Fibroblast of mammary gland (primary cell): ENCODE results near the gene TF.

Experiments used
- DNase-seq: peaks from one replicate; pipeline ENCODE4 v3.0.0-alpha.2; 2010; ENCODE audit warnings: low read depth
- H3K4me3 ChIP-seq: 2 replicates; pipeline ENCODE4 v1.5.1; 2011; ENCODE audit warnings: low read depth, mild to moderate bottlenecking, low read length, moderate library complexity; ENCODE audit not compliant: control insufficient read depth
- CTCF ChIP-seq: conservative IDR thresholded peaks from 2 replicates; pipeline ENCODE4 v1.5.1; 2011; ENCODE audit warnings: low read depth, low read length, inconsistent platforms; ENCODE audit not compliant: control insufficient read depth, insufficient read depth

Gene TF

DNA sequence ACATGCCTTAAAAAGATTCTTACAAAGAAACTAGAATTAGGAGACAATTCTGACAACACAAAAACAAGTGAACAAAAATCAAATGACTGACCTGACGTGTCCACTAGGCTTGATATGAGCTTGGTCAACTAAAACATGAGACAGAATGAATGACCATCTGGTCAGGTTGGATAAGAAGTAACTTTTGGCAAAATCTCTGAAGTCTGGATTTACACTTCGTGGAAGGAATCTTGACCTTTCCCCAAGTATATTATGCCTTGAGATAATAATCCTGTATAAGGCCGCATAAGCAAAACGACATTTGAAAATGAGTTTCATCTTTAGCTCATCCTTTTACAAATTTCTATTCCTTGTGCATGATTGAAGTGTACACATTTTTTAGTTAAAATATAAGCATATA, 1.1 kb upstream of the TF start:
- no peak for DNase-seq
- H3K4me3 ChIP-seq: no peak overlapping the region
- no peak for TF ChIP-seq CTCF

DNA sequence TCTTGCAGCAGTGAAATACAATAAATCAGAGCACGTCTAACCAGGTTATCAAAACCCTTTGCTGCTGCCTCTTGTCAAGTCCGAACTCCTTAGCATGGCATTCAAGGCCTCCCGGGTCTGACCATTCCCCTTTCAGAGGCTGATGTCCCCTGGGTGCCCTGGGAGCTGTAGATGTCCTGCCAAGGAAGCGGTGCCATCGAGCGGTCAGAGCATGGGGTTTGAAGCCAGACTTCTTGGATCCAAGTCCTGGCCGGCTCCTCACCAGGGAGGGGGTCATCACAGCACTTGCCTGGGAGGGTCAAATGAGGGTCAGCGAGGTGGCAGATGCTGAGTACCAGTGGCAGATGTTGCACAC, 496 bp downstream of the TF start:
- no peak for DNase-seq
- TF ChIP-seq CTCF: no peak
- no peak overlapping the region for H3K4me3 ChIP-seq

DNA sequence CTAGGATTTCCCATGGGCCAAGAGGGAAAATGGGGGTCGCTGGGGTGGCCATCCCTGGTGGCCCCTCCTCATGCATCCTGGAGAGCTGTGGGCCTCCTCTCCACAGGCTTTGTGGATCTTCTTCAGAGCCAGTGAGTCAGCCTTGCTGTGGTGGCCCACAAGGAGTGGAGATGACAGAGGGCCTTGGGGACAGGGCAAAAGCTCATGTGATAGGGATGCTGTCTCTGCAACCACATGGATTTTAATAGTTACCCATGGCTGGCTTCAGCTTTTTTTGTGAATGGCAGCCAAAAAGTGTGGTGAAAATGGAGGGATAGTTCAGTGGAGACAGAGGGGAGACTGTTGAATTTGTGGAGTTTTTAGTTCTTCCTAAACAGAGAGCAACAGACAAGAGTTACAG, 1.2 kb downstream of the TF start:
- no peak for TF ChIP-seq CTCF
- no peak for DNase-seq
- H3K4me3 ChIP-seq: no peak overlapping the region

GRCh38 chr3:133747907-133748639, 1.9 kb downstream of the TF start:
- DNase-seq: no peak
- H3K4me3 ChIP-seq: no peak overlapping the region
- TF ChIP-seq CTCF: no peak

DNA sequence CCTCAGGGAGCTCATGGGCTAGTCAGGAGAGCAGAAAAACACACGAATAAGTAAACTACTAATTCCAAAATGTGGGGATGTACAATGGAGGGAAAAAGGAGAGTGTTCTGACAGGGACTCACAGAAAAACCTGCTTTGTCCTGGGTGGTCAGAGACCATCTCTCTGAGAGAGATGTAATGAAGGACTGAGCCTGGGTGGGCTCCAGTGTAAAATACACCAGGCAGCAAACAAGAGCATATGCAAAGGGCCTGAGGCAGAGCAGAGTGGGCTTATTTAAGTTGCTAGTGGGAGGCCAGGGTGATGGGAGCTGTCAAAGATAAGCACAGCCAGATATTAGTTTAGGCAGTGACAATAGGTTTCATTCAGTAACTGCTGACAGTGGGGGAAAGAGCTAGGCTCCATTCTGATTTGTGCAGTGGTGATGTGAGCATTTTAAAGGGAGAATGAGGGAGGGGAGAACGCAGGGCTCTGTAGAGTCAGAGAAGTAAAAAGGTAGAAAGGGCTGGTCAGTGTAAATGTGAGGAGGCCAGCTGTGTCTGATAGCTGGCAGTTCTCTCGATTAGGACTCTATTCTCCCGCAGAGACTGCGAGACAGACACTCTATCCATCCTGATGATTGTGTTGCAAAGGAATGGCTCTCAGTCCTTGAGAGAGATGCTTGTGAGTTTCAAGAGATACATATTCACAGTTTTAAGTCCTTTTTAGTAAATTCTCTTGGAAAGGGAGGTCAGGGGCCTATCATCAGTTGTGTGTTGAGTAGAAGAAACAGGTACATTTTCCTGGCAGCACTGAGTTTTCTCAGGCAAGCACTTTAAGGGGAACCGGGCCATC, 3.5 kb downstream of the TF start:
- no peak overlapping the region for H3K4me3 ChIP-seq

DNA sequence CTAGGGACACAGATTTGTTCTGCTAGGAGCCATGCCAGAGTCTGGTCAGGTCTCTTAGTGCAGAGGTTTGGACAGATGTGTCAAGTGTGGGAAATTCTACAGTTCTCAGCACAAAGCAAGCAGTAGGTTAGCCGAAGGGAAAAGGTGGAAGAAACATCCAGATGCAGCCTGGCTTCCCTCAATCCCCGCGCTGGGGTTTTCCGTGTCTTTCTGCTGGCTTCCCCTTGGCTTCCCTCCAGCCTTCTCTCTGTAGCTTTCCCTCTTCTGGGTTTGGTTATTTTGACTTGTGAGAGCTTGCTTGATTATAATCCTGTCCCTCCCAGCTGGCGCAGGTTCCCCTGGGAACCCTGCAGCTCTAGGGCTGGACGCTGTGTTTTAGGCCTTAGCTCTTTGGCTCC, 4.1 kb downstream of the TF start:
- TF ChIP-seq CTCF: no peak
- no peak overlapping the region for H3K4me3 ChIP-seq

More for the DNA sequence above, 3.5 kb downstream of the TF start:
- DNase-seq: no peak
- no peak for TF ChIP-seq CTCF

More for the DNA sequence above, 4.1 kb downstream of the TF start:
- no peak for DNase-seq
